ENCODE data around the gene CREB3L1. TPM values are rescaled to one million over a fixed set of nuclear protein-coding genes. Genes with fewer than 3 reads are reported as not detected.

Gene CREB3L1
- total RNA-seq, 6 donors from 2014 or later, result 19.9 to 66.8 (median 38.7) TPM

DNA sequence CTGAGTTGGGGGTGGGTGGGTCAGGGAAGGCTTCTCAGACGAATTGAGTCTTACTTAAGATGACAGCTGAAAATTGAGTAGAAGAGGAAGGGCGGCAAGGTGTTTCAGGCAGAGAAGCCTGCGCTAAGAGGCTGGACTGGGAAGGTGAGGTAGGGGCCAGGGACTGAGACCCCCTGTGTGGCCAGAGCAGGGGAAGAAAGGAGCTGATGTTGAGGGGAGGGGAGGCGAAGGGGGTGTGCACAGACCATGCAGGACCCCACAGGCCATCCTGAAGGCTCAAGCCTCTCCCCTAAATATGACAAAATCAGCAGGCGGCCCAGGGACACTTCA, 40.6 kb upstream of the CREB3L1 start:
- H3K27me3 ChIP-seq, result no peaks in the 10 kb centered on the region
- ATAC-seq (ENCODE audit: low FRiP score in 2 of 2), result no peak
- no peaks in the 10 kb centered on the region for H3K9me3 ChIP-seq
- peak in 1 of 4 donors; percentile 48 for TF ChIP-seq POLR2A (IDR thresholded peaks at IDR 0.05)
- TF ChIP-seq, protein P1, sequence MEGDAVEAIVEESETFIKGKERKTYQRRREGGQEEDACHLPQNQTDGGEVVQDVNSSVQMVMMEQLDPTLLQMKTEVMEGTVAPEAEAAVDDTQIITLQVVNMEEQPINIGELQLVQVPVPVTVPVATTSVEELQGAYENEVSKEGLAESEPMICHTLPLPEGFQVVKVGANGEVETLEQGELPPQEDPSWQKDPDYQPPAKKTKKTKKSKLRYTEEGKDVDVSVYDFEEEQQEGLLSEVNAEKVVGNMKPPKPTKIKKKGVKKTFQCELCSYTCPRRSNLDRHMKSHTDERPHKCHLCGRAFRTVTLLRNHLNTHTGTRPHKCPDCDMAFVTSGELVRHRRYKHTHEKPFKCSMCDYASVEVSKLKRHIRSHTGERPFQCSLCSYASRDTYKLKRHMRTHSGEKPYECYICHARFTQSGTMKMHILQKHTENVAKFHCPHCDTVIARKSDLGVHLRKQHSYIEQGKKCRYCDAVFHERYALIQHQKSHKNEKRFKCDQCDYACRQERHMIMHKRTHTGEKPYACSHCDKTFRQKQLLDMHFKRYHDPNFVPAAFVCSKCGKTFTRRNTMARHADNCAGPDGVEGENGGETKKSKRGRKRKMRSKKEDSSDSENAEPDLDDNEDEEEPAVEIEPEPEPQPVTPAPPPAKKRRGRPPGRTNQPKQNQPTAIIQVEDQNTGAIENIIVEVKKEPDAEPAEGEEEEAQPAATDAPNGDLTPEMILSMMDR (IDR thresholded peaks at IDR 0.05), result no peak
- no peaks in the 10 kb centered on the region for H3K36me3 ChIP-seq
- H3K4me3 ChIP-seq, result no peak overlapping the region
- peaks cover 24 to 34% (median 31%) of the 10 kb centered on the region in 4 donors for H3K4me1 ChIP-seq
- no peak for DNase-seq
- 54 to 63% methylated on average over 5 of the region's 5 CpGs for WGBS, 2 donors
- peak overlapping the region; percentile 52 to 90 (median 87) for H3K27ac ChIP-seq

DNA sequence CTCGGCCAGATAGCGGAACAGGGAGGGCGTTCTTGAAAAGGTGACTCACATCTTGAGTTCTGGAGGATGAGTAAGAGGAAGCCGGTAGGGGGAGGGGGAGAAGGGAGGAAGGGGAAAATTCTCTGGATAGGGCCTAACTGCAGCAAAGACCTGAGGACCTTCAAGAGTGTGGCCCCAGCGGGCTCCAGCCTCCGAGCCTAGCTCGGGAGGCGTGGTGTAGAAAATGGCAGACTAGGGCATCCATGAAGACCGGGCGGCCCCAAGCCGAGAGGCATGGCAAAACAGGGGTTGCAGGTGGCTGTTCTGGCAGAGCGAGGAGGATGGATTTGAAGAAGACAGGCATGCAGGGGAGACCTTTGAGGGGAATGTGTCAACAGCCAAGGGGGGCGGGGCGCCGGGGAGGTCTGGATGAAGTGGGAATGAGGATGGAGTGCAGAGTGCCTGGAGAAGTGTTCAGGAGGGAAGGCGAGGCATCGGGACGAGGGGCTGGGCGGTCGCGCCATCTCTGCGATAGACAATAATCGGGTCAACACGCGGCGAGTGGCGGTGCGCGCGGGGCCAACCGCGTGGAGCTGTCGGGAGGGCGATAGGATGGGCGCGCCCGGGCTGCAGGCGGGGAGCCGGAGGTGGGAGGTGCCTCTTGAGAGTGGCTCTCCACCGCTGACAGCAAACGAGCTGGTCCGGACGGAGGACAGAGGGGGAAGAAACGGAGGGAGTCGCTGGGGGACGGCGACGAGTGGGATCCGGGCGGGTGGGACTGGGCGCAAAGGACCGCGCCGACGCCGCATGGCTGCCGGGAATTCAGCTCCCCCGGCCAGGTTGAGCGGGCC, 40.0 kb upstream of the CREB3L1 start:
- TF ChIP-seq POLR2AphosphoS5 (IDR thresholded peaks at IDR 0.05) (peak; percentile 31 to 66), POLR2A (IDR thresholded peaks at IDR 0.05) (peak in 1 of 4 donors; percentile 22), EP300 (IDR thresholded peaks at IDR 0.05) (peak in 1 of 4 donors; percentile 11)
- TF ChIP-seq, protein P1 (IDR thresholded peaks at IDR 0.05), result no peak
- Histone ChIP-seq H3K4me3 (peak overlapping the region in 3 of 4 donors; percentile 56 to 66 (median 58)), H3K27me3 (no peaks in the 10 kb centered on the region), H3K9me3 (no peaks in the 10 kb centered on the region), H3K4me1 (peaks cover 25 to 35% (median 31%) of the 10 kb centered on the region in 4 donors), H3K27ac (peak overlapping the region; percentile 83 to 90 (median 87)), H3K36me3 (no peaks in the 10 kb centered on the region)
- DNase-seq (peak; percentile 83 to 92), ATAC-seq (ENCODE audit: low FRiP score in 2 of 2) (peak; percentile 53 to 78)
- 5 to 9% methylated on average over 39 to 52 of the region's 59 CpGs for WGBS, 2 donors

DNA sequence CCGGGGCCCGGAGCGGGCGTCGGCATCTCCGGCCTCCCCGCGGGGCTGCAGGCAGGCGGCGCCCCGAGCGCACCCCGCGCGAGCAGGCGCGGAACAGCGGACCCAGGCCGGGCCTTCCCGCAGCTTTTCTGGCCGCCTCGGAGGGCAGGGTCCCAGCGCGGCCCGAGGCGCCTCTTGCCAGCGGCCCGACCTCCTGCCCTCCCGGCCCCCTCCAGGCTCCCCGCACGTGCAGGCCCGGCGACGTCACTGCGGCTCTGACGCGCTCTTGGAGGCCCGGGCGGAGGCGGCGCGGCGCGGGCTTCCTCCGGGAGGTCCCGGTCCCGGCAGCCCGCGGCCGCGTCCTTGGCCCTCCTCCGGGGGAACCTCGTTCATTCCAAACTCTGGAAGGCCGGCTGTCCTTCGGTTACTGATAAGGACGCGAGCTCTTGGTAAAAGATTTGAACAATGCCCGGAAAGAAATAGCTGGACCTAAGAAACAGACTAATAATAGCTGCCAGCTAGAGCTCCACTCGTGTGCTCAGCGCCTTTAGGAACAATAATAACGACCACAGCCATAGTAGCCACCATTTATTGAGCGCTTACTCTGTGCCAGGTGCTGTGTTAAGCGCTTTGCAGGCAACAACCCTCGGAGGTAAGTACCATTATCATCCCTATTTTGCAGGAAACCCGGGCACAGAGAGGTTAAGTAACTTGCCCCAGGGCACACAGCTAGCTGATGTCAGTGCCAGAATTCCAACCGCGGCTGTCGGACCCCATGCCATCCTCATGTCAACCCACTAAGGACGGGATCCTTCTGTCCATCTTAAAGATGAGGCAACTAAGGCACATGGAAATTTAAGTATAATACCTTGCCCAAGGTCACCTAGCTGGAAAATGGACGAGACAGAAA, 39.1 kb upstream of the CREB3L1 start:
- H3K36me3 ChIP-seq, result no peaks in the 10 kb centered on the region
- peak overlapping the region; percentile 13 to 66 (median 57) for H3K4me3 ChIP-seq
- TF ChIP-seq POLR2AphosphoS5 (IDR thresholded peaks at IDR 0.05), result peak; percentile 24 to 36
- TF ChIP-seq, protein P1 (IDR thresholded peaks at IDR 0.05), result peak in 3 of 6 experiments; percentile 14 to 32 (median 22)
- TF ChIP-seq EP300 (IDR thresholded peaks at IDR 0.05), result no peak
- TF ChIP-seq POLR2A (IDR thresholded peaks at IDR 0.05), result peak in 2 of 4 donors; percentile 18 to 67
- peak; percentile 51 to 79 for ATAC-seq (ENCODE audit: low FRiP score in 2 of 2)
- peak overlapping the region; percentile 83 to 90 (median 87) for H3K27ac ChIP-seq
- H3K27me3 ChIP-seq, result no peaks in the 10 kb centered on the region
- 1 to 3% methylated on average over 16 to 62 of the region's 70 CpGs for WGBS, 2 donors
- no peaks in the 10 kb centered on the region for H3K9me3 ChIP-seq
- peak; percentile 77 to 95 for DNase-seq
- peaks cover 30 to 44% (median 38%) of the 10 kb centered on the region in 4 donors for H3K4me1 ChIP-seq

DNA sequence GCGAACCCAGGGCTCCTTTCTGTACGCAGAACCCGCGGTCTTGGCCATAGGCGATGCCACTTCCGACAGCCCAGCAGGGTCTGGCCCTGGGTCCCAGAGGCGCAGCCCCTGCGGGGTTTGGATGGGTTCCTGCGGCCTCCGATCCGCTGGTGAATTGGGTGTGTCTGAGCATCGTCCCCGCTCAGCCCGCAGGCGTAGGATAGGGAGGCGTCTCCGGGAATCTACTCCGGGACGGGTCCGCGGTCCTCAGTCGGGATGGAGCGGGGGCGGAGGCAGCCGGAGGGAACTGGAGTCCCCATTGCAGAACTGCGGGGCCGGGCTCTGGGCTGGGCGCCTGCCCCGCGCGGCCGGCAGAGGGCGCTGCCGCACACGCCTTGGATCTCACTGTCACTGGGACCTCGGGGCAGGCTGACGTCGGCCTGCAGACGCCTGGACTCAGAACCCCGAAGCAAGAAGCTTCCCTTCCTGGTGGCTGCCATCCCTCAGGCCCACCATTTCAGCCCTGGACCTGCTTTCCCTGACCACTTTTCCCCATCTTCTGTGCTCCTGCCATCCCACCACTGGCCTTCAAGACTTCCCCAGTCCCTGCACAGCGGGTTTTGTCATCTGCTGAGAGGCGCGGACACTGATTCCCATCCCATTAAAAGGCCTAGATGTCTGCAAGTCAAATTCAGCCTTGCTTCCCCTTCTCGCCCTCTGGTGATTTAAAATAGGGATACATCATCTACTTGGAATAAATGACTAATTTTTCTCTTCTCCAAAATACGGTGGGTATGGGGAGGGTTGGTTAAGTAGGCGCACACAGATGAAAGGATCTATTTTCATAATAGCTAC, 38.3 kb upstream of the CREB3L1 start:
- H3K27ac ChIP-seq, result peak overlapping the region; percentile 83 to 90 (median 87)
- TF ChIP-seq, protein P1 (IDR thresholded peaks at IDR 0.05), result peak; percentile 99 to 100 (median 99)
- no peak for TF ChIP-seq POLR2AphosphoS5 (IDR thresholded peaks at IDR 0.05)
- no peaks in the 10 kb centered on the region for H3K36me3 ChIP-seq
- H3K9me3 ChIP-seq, result no peaks in the 10 kb centered on the region
- 24 to 36% methylated on average over 14 to 21 of the region's 46 CpGs for WGBS, 2 donors
- no peaks in the 10 kb centered on the region for H3K27me3 ChIP-seq
- H3K4me3 ChIP-seq, result peak overlapping the region; percentile 13 to 66 (median 57)
- peaks cover 30 to 49% (median 42%) of the 10 kb centered on the region in 4 donors for H3K4me1 ChIP-seq
- ATAC-seq (ENCODE audit: low FRiP score in 2 of 2), result peak; percentile 90 to 95
- DNase-seq, result peak; percentile 92 to 97

Measured in upper lobe of left lung (tissue), 6 donors.